Fibroblast of villous mesenchyme (primary cell): Measurements from ENCODE around the gene CHD2. TPM values are rescaled to one million over a fixed set of nuclear protein-coding genes. Genes with fewer than 3 reads are reported as not detected.

ENCODE experiments used
- DNase-seq: peaks from one replicate; pipeline ENCODE4 v3.0.0-alpha.2; 2010; ENCODE audit warnings: low read depth
- H3K4me3 ChIP-seq: 2 replicates; pipeline ENCODE4 v1.5.1; 2011; ENCODE audit warnings: low read depth, mild to moderate bottlenecking, low read length
- total RNA-seq: library from RNA; depleted of rRNA; stranded (reverse); fragments of >200 nt; gene quantifications from 2 replicates; pipeline ENCODE4 v1.2.3, GENCODE V29; 2012
- TF ChIP-seq, protein P1 (sequence below): IDR thresholded peaks from 2 replicates; pipeline ENCODE4 v1.5.1; 2012; ENCODE audit warnings: low read depth, mild to moderate bottlenecking, low read length; ENCODE audit not compliant: insufficient read depth

The CHD2 gene
- total RNA-seq, 1 donor, result 102 TPM

DNA sequence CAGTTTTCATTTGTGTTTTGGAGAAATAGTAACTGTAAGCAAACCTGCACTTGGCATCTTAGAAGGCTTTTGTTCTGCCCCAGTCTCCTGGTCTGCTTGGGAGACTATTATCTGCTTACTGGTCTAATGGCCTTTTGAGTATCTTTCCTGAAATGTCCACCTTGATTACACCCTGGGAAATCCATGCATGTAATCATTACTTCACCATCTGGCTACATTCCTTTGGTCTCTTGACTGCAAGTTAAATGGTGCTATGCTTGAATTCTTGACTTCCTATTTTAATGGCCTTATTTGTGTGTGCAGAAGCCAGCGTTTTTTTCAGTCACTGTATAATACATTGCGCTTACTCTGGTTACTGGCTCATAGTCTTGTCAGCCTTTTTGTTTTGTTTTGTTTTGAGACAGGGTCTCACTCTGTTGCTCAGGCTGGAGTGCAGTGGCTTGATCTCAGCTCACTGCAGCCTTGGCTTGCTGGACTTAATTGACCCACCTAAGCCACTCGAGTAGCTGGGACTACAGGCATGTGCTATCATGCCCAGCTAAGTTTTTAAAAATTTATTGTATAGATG is 30.0 kb downstream of the CHD2 start:
- DNase-seq, result peak; percentile 53

DNA sequence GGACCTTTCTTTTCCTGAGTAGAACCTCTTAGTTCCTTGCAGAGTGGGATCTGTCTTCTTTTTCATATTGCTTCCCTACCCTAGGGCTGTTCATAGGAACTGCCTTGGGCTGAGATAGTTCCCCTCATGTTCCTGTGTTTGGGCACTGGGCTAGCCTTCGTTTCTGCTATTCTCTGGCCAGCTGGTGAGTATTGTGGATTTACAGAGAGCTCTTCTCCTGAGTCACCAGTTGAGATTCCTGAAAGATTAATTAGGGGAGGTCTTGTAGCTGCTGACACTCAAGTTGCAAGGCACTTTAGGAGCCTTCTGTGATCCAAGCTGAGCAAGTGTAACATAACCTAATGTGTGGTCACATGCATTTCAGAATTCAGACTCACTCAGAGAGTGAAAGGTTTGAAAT is 30.7 kb downstream of the CHD2 start:
- DNase-seq, result peak; percentile 81
- TF ChIP-seq, protein P1, sequence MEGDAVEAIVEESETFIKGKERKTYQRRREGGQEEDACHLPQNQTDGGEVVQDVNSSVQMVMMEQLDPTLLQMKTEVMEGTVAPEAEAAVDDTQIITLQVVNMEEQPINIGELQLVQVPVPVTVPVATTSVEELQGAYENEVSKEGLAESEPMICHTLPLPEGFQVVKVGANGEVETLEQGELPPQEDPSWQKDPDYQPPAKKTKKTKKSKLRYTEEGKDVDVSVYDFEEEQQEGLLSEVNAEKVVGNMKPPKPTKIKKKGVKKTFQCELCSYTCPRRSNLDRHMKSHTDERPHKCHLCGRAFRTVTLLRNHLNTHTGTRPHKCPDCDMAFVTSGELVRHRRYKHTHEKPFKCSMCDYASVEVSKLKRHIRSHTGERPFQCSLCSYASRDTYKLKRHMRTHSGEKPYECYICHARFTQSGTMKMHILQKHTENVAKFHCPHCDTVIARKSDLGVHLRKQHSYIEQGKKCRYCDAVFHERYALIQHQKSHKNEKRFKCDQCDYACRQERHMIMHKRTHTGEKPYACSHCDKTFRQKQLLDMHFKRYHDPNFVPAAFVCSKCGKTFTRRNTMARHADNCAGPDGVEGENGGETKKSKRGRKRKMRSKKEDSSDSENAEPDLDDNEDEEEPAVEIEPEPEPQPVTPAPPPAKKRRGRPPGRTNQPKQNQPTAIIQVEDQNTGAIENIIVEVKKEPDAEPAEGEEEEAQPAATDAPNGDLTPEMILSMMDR, result no peak

More for the DNA sequence above, 30.0 kb downstream of the CHD2 start:
- H3K4me3 ChIP-seq, result no peak overlapping the region
- TF ChIP-seq, protein P1, result no peak

GRCh38 chr15:92932946-92933649 is 33.0 kb downstream of the CHD2 start:
- no peak overlapping the region for H3K4me3 ChIP-seq
- DNase-seq, result peak; percentile 66
- TF ChIP-seq, protein P1, result no peak

More for the DNA sequence above, 30.7 kb downstream of the CHD2 start:
- H3K4me3 ChIP-seq, result no peak overlapping the region

DNA sequence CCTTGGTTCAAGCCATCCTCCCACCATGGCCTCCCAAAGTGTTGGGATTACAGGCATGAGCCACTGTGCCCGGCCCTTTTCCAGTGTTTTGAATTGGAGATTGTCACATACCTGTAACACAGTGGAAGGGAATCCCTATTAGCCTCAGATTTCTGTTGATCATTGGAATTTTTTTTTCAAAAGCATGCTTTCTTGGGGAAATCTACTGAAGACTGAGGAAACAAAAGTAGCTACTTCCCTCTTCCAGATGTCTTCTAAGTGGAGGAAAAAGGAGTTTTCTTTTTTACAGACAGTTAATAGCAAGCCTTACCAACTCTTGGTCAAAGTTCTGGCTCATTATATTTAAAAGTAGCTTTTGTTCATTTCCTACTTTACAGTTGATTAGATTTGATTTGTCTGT is 33.7 kb downstream of the CHD2 start:
- DNase-seq, result no peak
- H3K4me3 ChIP-seq, result no peak overlapping the region
- TF ChIP-seq, protein P1, result no peak

- no peak for DNase-seq
- H3K4me3 ChIP-seq, result no peak overlapping the region
- TF ChIP-seq, protein P1, result no peak
These were observed 34.6 kb downstream of the CHD2 start for GRCh38 chr15:92934716-92935115.

GRCh38 chr15:92936138-92936537 is 36.0 kb downstream of the CHD2 start:
- H3K4me3 ChIP-seq, result no peak overlapping the region
- TF ChIP-seq, protein P1, result no peak
- no peak for DNase-seq

DNA sequence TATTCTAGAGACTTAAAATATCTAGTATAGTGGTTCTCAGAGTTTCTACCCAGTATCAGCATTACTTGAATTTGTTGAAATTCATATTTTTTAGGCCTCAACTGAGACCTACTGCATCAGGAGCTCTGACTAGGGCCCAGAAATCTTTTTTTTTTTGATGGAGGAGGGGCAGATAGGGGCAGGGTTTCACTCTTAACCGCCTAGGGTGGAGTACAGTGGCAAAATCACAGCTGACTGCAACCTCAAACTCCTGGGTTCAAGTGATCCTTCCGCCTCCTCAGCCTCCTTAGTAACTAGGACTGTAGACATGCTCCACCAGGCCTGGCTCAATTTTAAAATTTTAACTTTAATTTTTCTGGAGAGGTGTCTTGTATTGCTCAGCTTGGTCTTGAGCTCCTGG is 36.6 kb downstream of the CHD2 start:
- no peak overlapping the region for H3K4me3 ChIP-seq
- DNase-seq, result no peak
- TF ChIP-seq, protein P1, result no peak
